Stomach (tissue), 9 donors: ENCODE results near the gene DHRSX. TPM values are rescaled to one million over a fixed set of nuclear protein-coding genes. Genes with fewer than 3 reads are reported as not detected.
A peak's percentile ranks its signal among the peaks of the same experiment; 100 is the strongest.

ENCODE experiments used
- DNase-seq, 2 donors: peaks; one replicate each; pipeline versions ENCODE4 v3.0.0 to v3.0.0-alpha.2; 2013 to 2019
- H3K27ac ChIP-seq, 5 donors: fragments of 200-600 bp in 4 of 5; sonication (generic) in 4 of 5; one replicate each; pipeline ENCODE4 v1.5.1; 2013 to 2019; ENCODE audit warnings: mild to moderate bottlenecking in 1 of 5, moderate library complexity in 1 of 5
- H3K27me3 ChIP-seq, 3 donors: fragments of 200-600 bp; sonication (generic); one replicate each; pipeline ENCODE4 v1.5.1; 2017 to 2019; ENCODE audit warnings: mixed run types in 1 of 3
- H3K36me3 ChIP-seq, 4 donors: fragments of 200-600 bp; sonication (generic); 1 replicate in 3 of 4; 2 replicates in 1 of 4; pipeline ENCODE4 v1.5.1; 2016 to 2019
- H3K4me1 ChIP-seq, 4 donors: fragments of 200-600 bp; sonication (generic); one replicate each; pipeline ENCODE4 v1.5.1; 2016 to 2019
- H3K4me3 ChIP-seq, 4 donors: fragments of 200-600 bp; sonication (generic) in 3 of 4; one replicate each; pipeline ENCODE4 v1.5.1; 2016 to 2019; ENCODE audit warnings: mild to moderate bottlenecking in 1 of 4
- H3K9me3 ChIP-seq, 4 donors: fragments of 200-600 bp; sonication (generic); one replicate each; pipeline ENCODE4 v1.5.1; 2016 to 2019
- CTCF ChIP-seq, 7 experiments: fragments of 450-650 bp in 4 of 7; fragments of 200-600 bp in 3 of 7; sonication (generic) in 3 of 7; IDR thresholded peaks; one replicate each; pipeline ENCODE4 v1.5.1; 2016 to 2019; ENCODE audit warnings: antibody characterized with exemption in 7 of 7, control low read depth in 2 of 7, mild to moderate bottlenecking in 1 of 7
- EP300 ChIP-seq: sonication (generic); formaldehyde crosslinking; IDR thresholded peaks from one replicate; pipeline ENCODE4 v1.6.1; 2017; ENCODE audit warnings: antibody characterized with exemption
- POLR2A ChIP-seq, 4 donors: fragments of 450-650 bp; IDR thresholded peaks; one replicate each; pipeline ENCODE4 v1.6.1; 2016; ENCODE audit warnings: antibody characterized with exemption in 4 of 4, control low read depth in 2 of 4, mild to moderate bottlenecking in 1 of 4, moderate library complexity in 1 of 4
- POLR2AphosphoS5 ChIP-seq, 3 donors: sonication (generic); formaldehyde crosslinking; IDR thresholded peaks; one replicate each; pipeline ENCODE4 v1.6.1; 2016; ENCODE audit warnings: antibody characterized with exemption in 3 of 3
- WGBS, 5 donors: extraction: QIAGEN DNeasy Blood & Tissue Kit in 3 of 5; methylation state at CpG; one replicate each; pipeline versions ENCODE4 v1.1.5 to v1.1.7; 2013 to 2018; 5-methylcytosine and 5-hydroxymethylcytosine counted together
- intact Hi-C: fragments of 100-400 bp; cut with DNase I; formaldehyde crosslinking; loops from one replicate; pipeline ENCODE4 v1.15.1; 2023; ENCODE audit warnings: low total_unique reads
- polyA plus RNA-seq, 3 donors: library from polyadenylated mRNA; stranded (reverse); fragments of 200-250 nt; gene quantifications; one replicate each; pipeline ENCODE4 v1.2.3, GENCODE V29; 2013
- total RNA-seq, 5 donors: library from RNA; depleted of rRNA; stranded (reverse); fragments of >200 nt; gene quantifications; one replicate each; pipeline versions ENCODE4 v1.1.0 to v1.2.3, GENCODE V29; 2014 to 2016
- donor health status: healthy with polysubstance abuse.
- donor health status: Bipolar disorder and iron deficiency.
- donor health status: healthy.

The DHRSX gene
- total and polyA plus RNA-seq, 8 donors, result 11.2 to 69.4 (median 21.1) TPM

GRCh38 chrX:2497961-2498780 lies 2.6 kb downstream of the DHRSX start:
- peak overlapping the region; percentile 84 to 97 (median 90) for H3K4me3 ChIP-seq

GRCh38 chrX:2495595-2495994 lies 5.2 kb downstream of the DHRSX start:
- H3K27ac ChIP-seq, result no peak overlapping the region
- H3K4me3 ChIP-seq, result no peak overlapping the region
- intact Hi-C loops, result no loop called here
- H3K9me3 ChIP-seq, result no peaks in the 10 kb centered on the region
- H3K4me1 ChIP-seq, result peaks cover 43 to 69% (median 61%) of the 10 kb centered on the region in 4 donors
- WGBS, 5 donors, result 81 to 89% (median 86%) methylated on average over 13 to 14 of the region's 14 CpGs
- peak in 1 of 2 donors; percentile 20 for DNase-seq
- no peaks in the 10 kb centered on the region for H3K27me3 ChIP-seq
- TF ChIP-seq POLR2A (IDR thresholded peaks at IDR 0.05), result no peak
- TF ChIP-seq POLR2AphosphoS5 (IDR thresholded peaks at IDR 0.05), result no peak
- TF ChIP-seq EP300, result no peak
- TF ChIP-seq CTCF (IDR thresholded peaks at IDR 0.05), result no peak
- peaks cover 0 to 14% (median 11%) of the 10 kb centered on the region in 4 donors for H3K36me3 ChIP-seq

More at GRCh38 chrX:2497961-2498780, 2.6 kb downstream of the DHRSX start:
- H3K9me3 ChIP-seq, result no peaks in the 10 kb centered on the region
- H3K27me3 ChIP-seq, result no peaks in the 10 kb centered on the region
- peak overlapping the region; percentile 92 to 97 (median 95) for H3K27ac ChIP-seq
- H3K4me1 ChIP-seq, result peaks cover 31 to 50% (median 37%) of the 10 kb centered on the region in 4 donors
- peak; percentile 41 to 77 for DNase-seq
- TF ChIP-seq POLR2AphosphoS5 (IDR thresholded peaks at IDR 0.05), result peak in 2 of 3 donors; percentile 12 to 19
- no peak for TF ChIP-seq EP300
- no peak for TF ChIP-seq POLR2A (IDR thresholded peaks at IDR 0.05)
- no peak for TF ChIP-seq CTCF (IDR thresholded peaks at IDR 0.05)
- peaks cover 0 to 12% (median 9%) of the 10 kb centered on the region in 4 donors for H3K36me3 ChIP-seq
- intact Hi-C loops, result no loop called here
- 15 to 23% (median 22%) methylated on average over 11 of the region's 11 CpGs for WGBS, 5 donors

GRCh38 chrX:2492531-2493218 lies 8.1 kb downstream of the DHRSX start:
- H3K27ac ChIP-seq, result peak overlapping the region; percentile 52 to 63 (median 56)
- peaks cover 29 to 44% (median 41%) of the 10 kb centered on the region in 4 donors for H3K36me3 ChIP-seq
- no peak for DNase-seq
- H3K4me3 ChIP-seq, result no peak overlapping the region
- WGBS, 5 donors, result 90 to 91% (median 91%) methylated on average over 22 of the region's 22 CpGs
- no peaks in the 10 kb centered on the region for H3K27me3 ChIP-seq
- H3K9me3 ChIP-seq, result no peaks in the 10 kb centered on the region
- intact Hi-C loops, result no loop called here
- TF ChIP-seq EP300 (no peak), POLR2A (IDR thresholded peaks at IDR 0.05) (no peak), POLR2AphosphoS5 (IDR thresholded peaks at IDR 0.05) (no peak), CTCF (IDR thresholded peaks at IDR 0.05) (no peak)
- peaks cover 20 to 51% (median 37%) of the 10 kb centered on the region in 4 donors for H3K4me1 ChIP-seq

GRCh38 chrX:2490634-2491033 lies 10.1 kb downstream of the DHRSX start:
- Histone ChIP-seq H3K9me3 (no peaks in the 10 kb centered on the region), H3K4me1 (peaks cover 11 to 35% (median 27%) of the 10 kb centered on the region in 4 donors), H3K27me3 (no peaks in the 10 kb centered on the region), H3K4me3 (no peak overlapping the region), H3K27ac (peak overlapping the region in 3 of 5 donors; percentile 2 to 63 (median 19)), H3K36me3 (peaks cover 44 to 53% (median 50%) of the 10 kb centered on the region in 4 donors)
- intact Hi-C loops, result no loop called here
- 82 to 90% (median 84%) methylated on average over 22 of the region's 22 CpGs for WGBS, 5 donors
- no peak for DNase-seq
- TF ChIP-seq POLR2A (IDR thresholded peaks at IDR 0.05) (no peak), EP300 (no peak), CTCF (IDR thresholded peaks at IDR 0.05) (no peak), POLR2AphosphoS5 (IDR thresholded peaks at IDR 0.05) (no peak)
